Measurements from ENCODE around the gene IER2. TPM values are rescaled to one million over a fixed set of nuclear protein-coding genes. Genes with fewer than 3 reads are reported as not detected.
A peak's percentile ranks its signal among the peaks of the same experiment; 100 is the strongest.

The IER2 gene
- total RNA-seq, 1 donor from 2014 or later: 93.4 TPM

GRCh38 chr19:13117176-13117771 lies 32.9 kb upstream of the IER2 start:
- H3K36me3 Mint-ChIP-seq (ENCODE audit: insufficient read depth): peaks cover 2% of the 10 kb centered on the region

GRCh38 chr19:13117772-13118423 lies 32.3 kb upstream of the IER2 start, which contains the start of gene NACC1:
Gene NACC1, plus strand, starts transcription at chr19:13118264. Its CDS starts 16,944 bp downstream, at chr19:13135208.
- H3K27ac Mint-ChIP-seq: peak within 1 kb of the TSS; percentile 99
- H3K9me3 Mint-ChIP-seq (ENCODE audit: low read depth): no peaks in the 10 kb centered on the region
- peak; percentile 87 for DNase-seq (ENCODE audit: low spot score, unreplicated experiment)
- peaks cover 2% of the 10 kb centered on the region for H3K36me3 Mint-ChIP-seq (ENCODE audit: insufficient read depth)
- H3K4me3 Mint-ChIP-seq (ENCODE audit: low read depth): peak within 1 kb of the TSS; percentile 96
- no peak for TF ChIP-seq CTCF (IDR thresholded peaks at IDR 0.05; ENCODE audit: unreplicated experiment)
- H3K4me1 Mint-ChIP-seq (ENCODE audit: low read depth): peaks cover 22% of the 10 kb centered on the region
- H3K27me3 Mint-ChIP-seq: no peaks in the 10 kb centered on the region

More at GRCh38 chr19:13117176-13117771, 32.9 kb upstream of the IER2 start:
- TF ChIP-seq CTCF (IDR thresholded peaks at IDR 0.05; ENCODE audit: unreplicated experiment): no peak
- peak overlapping the region; percentile 96 for H3K4me3 Mint-ChIP-seq (ENCODE audit: low read depth)
- H3K27ac Mint-ChIP-seq: peak overlapping the region; percentile 99
- DNase-seq (ENCODE audit: low spot score, unreplicated experiment): no peak
- H3K27me3 Mint-ChIP-seq: no peaks in the 10 kb centered on the region
- H3K4me1 Mint-ChIP-seq (ENCODE audit: low read depth): peaks cover 22% of the 10 kb centered on the region
- no peaks in the 10 kb centered on the region for H3K9me3 Mint-ChIP-seq (ENCODE audit: low read depth)

- Mint-ChIP-seq H3K4me3 (ENCODE audit: low read depth) (peak overlapping the region; percentile 77), H3K27me3 (no peaks in the 10 kb centered on the region), H3K36me3 (ENCODE audit: insufficient read depth) (peaks cover 2% of the 10 kb centered on the region), H3K27ac (peak overlapping the region; percentile 79), H3K9me3 (ENCODE audit: low read depth) (no peaks in the 10 kb centered on the region), H3K4me1 (ENCODE audit: low read depth) (peaks cover 22% of the 10 kb centered on the region)
- TF ChIP-seq CTCF (IDR thresholded peaks at IDR 0.05; ENCODE audit: unreplicated experiment): no peak
- DNase-seq (ENCODE audit: low spot score, unreplicated experiment): peak; percentile 50
Observed at GRCh38 chr19:13118424-13119193, 31.6 kb upstream of the IER2 start.

- Mint-ChIP-seq H3K4me1 (ENCODE audit: low read depth) (peaks cover 22% of the 10 kb centered on the region), H3K36me3 (ENCODE audit: insufficient read depth) (peaks cover 2% of the 10 kb centered on the region), H3K9me3 (ENCODE audit: low read depth) (no peaks in the 10 kb centered on the region), H3K4me3 (ENCODE audit: low read depth) (peak overlapping the region; percentile 77), H3K27me3 (no peaks in the 10 kb centered on the region), H3K27ac (peak overlapping the region; percentile 79)
- DNase-seq (ENCODE audit: low spot score, unreplicated experiment): no peak
- no peak for TF ChIP-seq CTCF (IDR thresholded peaks at IDR 0.05; ENCODE audit: unreplicated experiment)
Observed at GRCh38 chr19:13119627-13120026, 30.6 kb upstream of the IER2 start.

GRCh38 chr19:13120031-13120430 lies 30.2 kb upstream of the IER2 start:
- no peak for TF ChIP-seq CTCF (IDR thresholded peaks at IDR 0.05; ENCODE audit: unreplicated experiment)
- H3K36me3 Mint-ChIP-seq (ENCODE audit: insufficient read depth): peaks cover 2% of the 10 kb centered on the region
- no peaks in the 10 kb centered on the region for H3K27me3 Mint-ChIP-seq
- H3K27ac Mint-ChIP-seq: no peak overlapping the region
- H3K4me3 Mint-ChIP-seq (ENCODE audit: low read depth): peak overlapping the region; percentile 77
- DNase-seq (ENCODE audit: low spot score, unreplicated experiment): no peak
- no peaks in the 10 kb centered on the region for H3K9me3 Mint-ChIP-seq (ENCODE audit: low read depth)
- peaks cover 22% of the 10 kb centered on the region for H3K4me1 Mint-ChIP-seq (ENCODE audit: low read depth)

Data from progenitor cell of endocrine pancreas (in vitro differentiated cells).